ENCODE measurements around the gene PCDHGB6.

GRCh38 chr5:141369994-141370848 is 37.6 kb upstream of the PCDHGB6 start, which contains the start of gene PCDHGB3:
- no peak for TF ChIP-seq POLR2A (IDR thresholded peaks at IDR 0.05)
- TF ChIP-seq CTCF (IDR thresholded peaks at IDR 0.05), result peak in 1 of 2 donors; percentile 27
- no peak for TF ChIP-seq POLR2AphosphoS5 (IDR thresholded peaks at IDR 0.05)

Data from suprapubic skin (tissue), 4 donors.